A673 (cell line): Measurements from ENCODE around the gene PDE9A.

ENCODE experiments used
- CTCF ChIP-seq: fragments of 300-800, 200-600 bp; sonication (generic); conservative IDR thresholded peaks from 2 replicates; pipeline ENCODE4 v1.5.1; 2017; ENCODE audit warnings: low read depth, mild to moderate bottlenecking, antibody characterized with exemption, low read length, moderate library complexity, mixed read lengths
- EZH2 ChIP-seq: fragments of 200-600 bp; sonication (generic); IDR thresholded peaks from 2 replicates; pipeline ENCODE4 v1.6.1; 2017; ENCODE audit warnings: borderline replicate concordance, low read depth, mild to moderate bottlenecking, mixed read lengths, antibody characterized with exemption, low read length; ENCODE audit not compliant: poor library complexity, severe bottlenecking

DNA sequence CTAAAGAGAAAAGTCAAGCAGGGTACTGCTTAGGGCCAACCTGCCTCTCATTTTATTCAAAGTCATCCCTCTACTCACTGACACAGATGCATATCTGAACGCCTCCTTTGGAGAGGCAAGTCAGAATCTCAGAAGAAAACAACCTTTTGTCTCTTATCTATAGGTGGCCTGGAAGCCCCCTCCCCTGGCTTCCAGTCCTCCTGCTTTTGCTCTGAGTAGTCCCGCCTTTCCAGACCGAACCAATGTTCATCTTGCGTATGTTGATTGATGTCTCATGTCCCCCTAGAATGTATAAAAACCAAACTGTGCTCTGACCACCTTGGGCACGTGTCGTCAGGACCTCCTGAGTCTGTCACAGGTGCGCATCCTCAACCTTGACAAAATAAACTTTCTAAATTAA, 144.1 kb downstream of the PDE9A start:
- TF ChIP-seq CTCF (no peak), EZH2 (no peak)
